GM19240 (cell line): ENCODE measurements around the gene PACRGL.
"Not testable (repeated sequence)": the region's sequence is repeated elsewhere in the genome, so short reads cannot be mapped to it uniquely, and the experiment has no call there.

Experiments used
- DNase-seq: peaks from one replicate; pipeline ENCODE4 v3.0.0; 2011; ENCODE audit warnings: low spot score; ENCODE audit not compliant: insufficient read length

PACRGL gene

DNA sequence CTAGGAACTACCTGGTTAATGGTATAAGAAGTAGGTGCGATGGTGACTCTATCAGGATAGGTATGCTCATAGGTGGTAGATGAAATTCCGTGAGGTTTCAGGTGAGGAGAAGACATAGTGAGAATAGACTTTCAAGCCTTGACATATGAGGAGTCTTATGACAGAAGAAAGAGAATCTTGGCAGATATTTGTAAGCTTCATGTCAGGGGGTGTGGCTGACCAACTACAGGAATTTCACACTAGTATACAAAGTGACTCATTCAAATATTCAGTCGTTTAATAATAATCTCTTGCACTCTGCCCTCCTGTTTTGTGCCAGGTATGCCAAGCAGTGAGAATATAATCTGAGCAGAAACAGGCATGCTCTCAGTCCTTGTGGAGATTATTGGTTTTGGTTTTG, 22.8 kb downstream of the PACRGL start:
- no peak for DNase-seq

DNA sequence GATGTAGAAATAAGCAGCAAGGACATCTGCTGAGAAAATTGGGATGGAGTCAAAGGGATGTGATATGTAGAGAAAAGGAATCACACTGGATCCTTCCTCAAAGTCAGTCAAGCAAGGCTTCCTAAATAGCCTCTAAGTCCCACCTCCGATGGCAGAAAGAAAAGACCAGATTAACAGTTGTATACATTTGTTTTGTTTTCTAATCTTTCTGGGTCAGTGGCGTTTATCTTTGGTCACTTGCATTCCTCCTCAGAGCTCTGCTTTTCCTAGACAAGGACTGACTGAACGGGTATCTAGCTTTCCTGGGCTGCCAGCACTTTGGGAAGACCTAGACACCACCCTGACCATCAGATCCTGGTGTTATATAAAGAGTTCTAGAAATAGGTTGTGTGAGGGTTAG, 23.2 kb downstream of the PACRGL start:
- no peak for DNase-seq

DNA sequence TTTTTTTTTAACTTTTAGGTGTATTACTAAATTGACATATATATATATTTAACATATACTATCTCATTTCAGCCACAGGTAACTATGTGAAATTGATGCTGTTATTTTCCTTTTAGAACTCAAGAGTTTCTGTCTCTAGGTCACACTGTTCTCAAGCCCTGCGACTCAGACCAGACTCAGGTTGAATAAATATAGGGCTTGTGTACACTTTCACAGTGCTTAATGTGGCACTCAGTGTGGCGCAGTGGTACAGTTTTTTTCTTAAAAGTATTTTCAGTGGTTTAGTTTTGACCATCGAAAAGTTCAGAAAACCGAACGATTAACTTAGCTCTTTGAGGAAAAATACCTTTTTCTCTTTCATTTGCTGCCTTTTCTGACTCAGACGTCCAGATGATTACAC, 24.7 kb downstream of the PACRGL start:
- DNase-seq = no peak

DNA sequence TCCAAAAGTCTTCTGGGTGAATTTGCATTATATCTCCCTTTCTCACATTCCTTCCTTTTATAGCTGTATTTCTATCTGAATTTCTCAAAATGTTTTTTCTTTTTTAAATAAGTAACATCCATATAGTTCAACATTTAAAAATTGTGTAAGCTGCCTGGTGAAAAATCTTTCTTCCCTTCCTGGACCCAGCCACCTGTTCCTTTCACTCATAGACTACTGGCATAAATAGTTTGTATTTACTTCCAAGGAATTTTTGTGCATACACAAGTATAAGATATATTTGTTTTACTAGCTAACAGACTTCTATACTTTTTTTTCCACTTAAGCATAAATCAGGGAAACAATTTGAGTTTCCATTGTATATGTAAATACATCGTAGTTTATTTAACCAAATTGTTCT, 35.7 kb downstream of the PACRGL start:
- no peak for DNase-seq

DNA sequence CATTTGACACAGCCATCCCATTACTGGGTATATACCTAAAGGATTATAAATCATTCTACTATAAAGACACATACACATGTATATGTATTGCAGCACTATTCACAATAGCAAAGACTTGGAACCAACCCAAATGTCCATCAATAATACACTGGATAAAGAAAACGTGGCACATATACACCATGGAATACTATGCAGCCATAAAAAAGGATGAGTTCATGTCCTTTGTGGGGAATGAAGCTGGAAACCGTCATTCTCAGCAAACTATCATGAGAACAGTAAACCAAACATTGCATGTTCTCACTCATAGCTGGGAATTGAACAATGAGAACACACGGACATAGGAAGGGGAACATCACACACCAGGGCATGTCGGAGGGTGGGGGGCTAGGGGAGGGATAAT, 45.7 kb downstream of the PACRGL start:
- DNase-seq = not testable (repeated sequence)

DNA sequence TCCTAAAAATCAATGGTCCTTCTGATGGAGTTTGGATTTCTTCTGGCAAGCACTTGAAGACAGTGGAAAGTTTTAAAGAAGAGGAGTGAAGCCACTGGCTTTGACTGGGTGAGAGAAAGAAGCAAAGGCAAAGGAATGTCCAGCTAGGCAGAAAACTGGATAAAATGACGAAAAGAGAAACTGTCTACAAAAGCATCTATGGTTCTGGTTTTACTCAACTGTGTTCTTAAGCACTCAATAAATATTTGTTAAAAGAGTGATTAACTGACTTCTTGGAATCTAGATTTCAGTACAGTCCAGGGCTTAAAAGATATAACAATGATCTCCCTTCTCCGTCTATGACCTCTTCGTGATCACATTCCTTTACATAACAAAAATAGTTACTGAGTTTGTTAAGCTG, 52.4 kb downstream of the PACRGL start:
- DNase-seq = no peak

DNA sequence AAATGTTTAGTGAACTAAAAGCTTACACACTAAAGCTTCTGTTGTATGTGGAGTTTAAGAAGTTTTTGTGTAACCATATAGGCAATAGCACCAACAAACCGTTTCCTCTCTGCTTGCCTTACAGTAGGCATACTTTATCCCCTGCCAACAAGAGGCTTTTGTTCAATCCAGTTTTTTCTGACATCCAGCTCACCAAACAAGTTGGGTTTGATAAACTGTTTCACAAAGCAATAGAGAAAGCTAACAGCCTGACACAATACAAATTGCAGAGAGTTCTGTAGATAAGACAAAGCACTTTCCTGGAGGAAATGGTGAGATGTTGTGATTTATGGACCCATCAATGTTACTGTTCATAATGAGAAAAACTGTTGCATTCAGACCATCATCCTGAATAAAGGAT, 53.8 kb downstream of the PACRGL start:
- no peak for DNase-seq

DNA sequence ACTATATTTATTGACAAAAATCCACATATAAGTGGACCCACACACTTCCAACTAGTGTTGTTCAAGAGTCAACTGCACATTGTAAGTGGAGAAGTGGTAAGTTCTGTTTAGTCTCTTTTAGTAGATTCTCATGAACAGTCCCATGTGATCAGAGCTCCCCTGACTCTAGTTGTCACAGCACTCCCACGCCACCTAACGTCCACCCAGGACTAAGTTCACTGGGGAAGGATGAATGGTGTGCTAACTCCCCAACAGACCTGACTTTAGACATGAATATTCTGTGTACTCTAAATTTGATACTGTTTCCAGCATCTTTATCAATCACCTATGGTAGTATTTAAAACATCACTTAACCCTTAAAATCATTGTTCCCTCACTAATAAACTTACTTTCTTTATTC, 59.8 kb downstream of the PACRGL start:
- no peak for DNase-seq

DNA sequence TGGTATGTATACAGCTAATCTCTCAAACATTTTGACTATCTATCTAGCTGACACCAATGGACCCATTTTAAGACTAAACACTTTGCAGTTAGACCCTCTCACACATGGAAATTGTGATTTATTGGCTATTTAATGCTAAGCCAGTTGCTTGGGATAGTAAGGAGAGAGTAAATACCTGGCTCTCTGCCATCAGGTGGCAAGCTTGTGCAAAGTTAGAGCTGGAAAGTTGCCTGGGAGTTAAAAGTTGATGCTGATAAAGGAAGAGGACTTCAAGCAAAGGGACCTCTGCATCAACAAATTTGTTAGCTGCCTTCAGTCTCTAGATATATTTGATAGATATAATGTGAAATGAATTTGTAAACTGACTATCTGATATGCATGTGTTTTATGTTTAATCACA, 61.1 kb downstream of the PACRGL start:
- DNase-seq = no peak

DNA sequence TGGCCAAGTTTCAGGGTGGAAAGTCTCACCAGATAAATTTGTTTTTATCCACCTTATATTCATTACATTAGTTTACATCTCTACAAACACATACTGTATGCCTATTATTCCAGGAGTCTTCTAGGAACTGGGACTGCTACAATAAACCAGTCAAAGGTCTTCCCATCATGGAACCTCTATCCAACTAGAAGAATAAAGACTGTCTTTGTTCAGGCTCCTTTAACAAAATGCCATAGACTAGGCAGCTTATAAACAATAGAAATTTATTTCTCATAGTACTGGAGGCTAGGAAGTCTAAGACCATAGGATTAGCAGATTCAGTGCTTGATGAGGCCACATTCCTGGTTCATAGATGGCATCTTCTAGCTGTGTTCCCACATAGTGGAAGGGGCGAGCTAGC, 61.6 kb downstream of the PACRGL start:
- no peak for DNase-seq

DNA sequence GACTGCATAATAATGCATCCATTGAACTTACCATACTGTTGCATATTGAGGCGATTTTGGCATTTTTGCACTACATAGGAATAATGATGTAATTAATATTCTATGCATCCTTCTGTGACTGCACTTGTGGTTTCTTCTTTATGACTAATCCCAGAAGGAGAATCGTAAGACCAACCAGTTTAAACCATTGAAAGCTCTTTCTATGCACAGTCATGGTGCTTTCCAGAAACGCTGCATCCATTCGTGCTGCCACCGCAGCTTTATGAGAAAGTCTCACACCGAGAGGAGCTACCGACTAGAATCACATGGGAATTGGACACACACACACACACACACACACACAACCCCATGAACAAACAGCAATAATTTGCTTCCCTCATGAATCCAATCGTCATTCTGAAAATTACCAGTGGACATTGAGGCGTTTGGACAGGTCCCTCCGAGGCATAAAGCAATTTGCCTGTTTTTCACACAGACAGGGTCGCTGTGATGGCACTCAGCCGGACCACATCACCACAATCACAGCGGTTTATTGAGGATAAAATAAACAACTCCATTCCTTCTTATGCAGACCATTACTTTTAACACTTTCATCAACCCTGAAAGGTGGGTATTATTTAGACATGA, 64.2 kb downstream of the PACRGL start:
- DNase-seq = no peak

DNA sequence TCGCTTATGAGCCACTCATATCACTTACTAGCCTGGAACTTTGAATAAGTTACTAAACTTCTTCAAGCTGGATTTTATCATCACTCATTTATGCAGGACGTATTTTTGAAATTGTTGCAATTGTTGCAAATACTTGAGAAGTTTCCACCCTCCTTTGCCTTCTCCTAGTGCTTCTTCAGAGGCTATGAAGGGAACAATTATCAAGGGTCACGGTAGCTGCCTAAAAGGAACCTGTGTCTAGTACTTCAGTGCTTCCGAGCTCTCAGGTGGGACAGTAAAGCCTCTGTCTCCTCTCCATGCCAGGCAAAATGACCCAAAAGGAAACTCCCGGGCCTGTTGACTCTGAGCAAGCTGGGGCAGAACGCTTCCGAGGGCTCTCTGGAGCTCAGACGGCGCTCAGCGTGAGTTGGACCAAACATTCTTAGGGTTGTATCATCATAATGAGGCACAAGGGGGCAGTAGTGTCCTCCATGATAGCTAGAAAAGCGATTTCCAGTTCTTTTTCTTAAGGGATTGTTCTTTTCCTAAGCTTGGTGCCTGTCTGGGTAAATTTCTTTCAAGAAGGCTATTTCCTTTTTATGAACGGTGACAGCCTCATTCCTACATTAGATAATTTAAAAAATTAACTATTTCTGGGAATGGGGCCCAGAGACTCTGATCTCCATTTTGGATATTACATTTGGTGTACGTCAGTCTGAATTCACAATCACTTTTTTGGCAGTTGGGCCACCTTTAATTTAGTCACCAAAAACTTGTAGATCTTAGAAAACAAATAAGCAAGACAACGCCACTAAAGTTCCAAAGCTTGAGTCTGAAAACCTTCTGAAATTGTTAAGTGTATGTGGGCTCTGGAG, 73.1 kb downstream of the PACRGL start:
- peak; percentile 2 for DNase-seq

DNA sequence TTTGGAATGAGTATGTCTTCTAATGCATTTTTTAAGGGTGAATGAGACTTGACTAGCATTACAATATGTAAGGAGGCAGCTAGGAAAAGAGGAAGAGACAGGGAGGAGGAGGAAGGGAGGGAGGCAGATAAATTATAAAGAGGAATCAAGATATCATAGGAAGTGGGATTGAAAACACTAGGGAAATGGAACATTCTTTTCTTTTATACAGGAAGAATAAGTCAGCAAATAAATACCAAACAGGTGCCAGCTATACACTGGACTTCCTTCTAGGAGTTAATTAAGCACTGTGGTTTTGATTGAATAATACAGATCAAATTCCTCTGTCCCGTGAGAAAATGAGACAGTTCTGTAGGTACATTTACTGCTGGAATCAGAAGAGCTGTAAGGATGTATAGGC, 78.6 kb downstream of the PACRGL start:
- DNase-seq = no peak

DNA sequence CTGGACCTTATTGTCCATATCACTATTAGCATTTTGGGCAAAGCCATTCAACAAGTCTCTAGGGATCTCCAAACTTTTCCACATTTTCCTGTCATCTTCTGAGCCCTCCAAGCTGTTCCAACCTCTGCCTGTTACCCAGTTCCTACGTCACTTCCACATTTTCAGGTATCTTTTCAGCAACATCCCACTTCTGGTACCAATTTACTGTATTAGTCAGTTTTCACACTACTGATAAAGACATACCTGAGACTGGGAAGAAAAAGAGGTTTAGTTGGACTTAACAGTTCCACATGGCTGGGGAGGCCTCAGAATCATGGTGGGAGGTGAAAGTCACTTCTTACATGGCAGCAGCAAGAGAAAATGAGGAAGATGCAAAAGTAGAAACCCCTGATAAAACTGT, 82.9 kb downstream of the PACRGL start:
- DNase-seq = not testable (repeated sequence)

DNA sequence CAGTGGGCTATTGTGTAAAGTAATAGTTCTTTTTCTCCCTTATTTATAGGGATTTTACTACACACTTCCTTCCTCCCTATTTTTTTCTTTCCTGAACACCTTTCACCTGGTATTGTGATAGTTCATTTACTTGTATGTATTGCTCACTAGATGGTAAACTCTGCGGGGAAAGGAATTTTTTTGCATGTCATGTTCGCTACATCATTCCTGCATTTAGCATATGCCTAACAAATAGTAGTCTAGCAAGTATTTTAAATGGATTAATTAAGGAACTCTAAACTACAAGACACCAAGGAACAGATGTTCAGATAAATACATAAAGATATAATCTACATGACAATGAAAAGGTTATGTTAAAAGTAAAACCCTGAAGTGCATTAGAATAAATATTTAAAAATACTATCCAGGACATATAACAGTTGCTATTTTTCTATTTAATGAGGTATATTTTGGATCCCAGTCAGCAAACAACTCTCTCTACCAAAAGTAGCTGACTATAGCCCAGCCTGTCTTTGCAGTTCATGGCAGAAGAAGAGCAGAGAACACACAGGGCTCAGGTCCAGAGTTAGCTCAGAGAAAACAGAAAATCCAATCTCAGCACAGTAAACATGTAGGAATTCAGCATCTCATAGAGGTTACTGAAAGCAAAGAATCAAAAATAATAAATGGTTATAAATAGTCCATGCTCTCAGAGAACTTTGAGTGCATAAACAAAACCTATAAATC, 87.8 kb downstream of the PACRGL start:
- DNase-seq = no peak
